Trophoblast cell (in vitro differentiated cells and primary cell): ENCODE results near the gene FCHSD2.

Source experiments
- DNase-seq, 2 donors: peaks; one replicate each; pipeline ENCODE4 v3.0.0-alpha.2; 2016
- H2AFZ ChIP-seq: 2 replicates; pipeline ENCODE4 v1.6.1; 2013; ENCODE audit warnings: low read length, moderate library complexity, mild to moderate bottlenecking; ENCODE audit not compliant: insufficient read depth, poor library complexity
- H2AK5ac ChIP-seq: 2 replicates; pipeline ENCODE4 v1.6.1; 2013; ENCODE audit warnings: mild to moderate bottlenecking, low read length
- H2BK120ac ChIP-seq: 2 replicates; pipeline ENCODE4 v1.6.1; 2013; ENCODE audit warnings: low read length, mild to moderate bottlenecking, moderate library complexity; ENCODE audit not compliant: insufficient read depth, poor library complexity
- H2BK12ac ChIP-seq: 2 replicates; pipeline ENCODE4 v1.6.1; 2013; ENCODE audit warnings: mild to moderate bottlenecking, low read length, moderate library complexity
- H2BK5ac ChIP-seq: 2 replicates; pipeline ENCODE4 v1.6.1; 2013; ENCODE audit warnings: low read length, low read depth, moderate library complexity, mild to moderate bottlenecking; ENCODE audit not compliant: poor library complexity
- H3K14ac ChIP-seq: 2 replicates; pipeline ENCODE4 v1.6.1; 2013; ENCODE audit warnings: mild to moderate bottlenecking, low read length
- H3K18ac ChIP-seq: 2 replicates; pipeline ENCODE4 v1.6.1; 2013; ENCODE audit warnings: mild to moderate bottlenecking, low read length
- H3K23ac ChIP-seq: 2 replicates; pipeline ENCODE4 v1.6.1; 2013; ENCODE audit warnings: low read length
- H3K27ac ChIP-seq: 2 replicates; pipeline ENCODE4 v1.5.1; 2013; ENCODE audit warnings: low read depth, mild to moderate bottlenecking, inconsistent platforms, low read length, moderate library complexity
- H3K27me3 ChIP-seq: 2 replicates; pipeline ENCODE4 v1.6.1; 2013; ENCODE audit warnings: inconsistent platforms, mild to moderate bottlenecking, low read length, moderate library complexity; ENCODE audit not compliant: insufficient read depth
- H3K36me3 ChIP-seq, 2 experiments: 1 replicate in 1 of 2; 2 replicates in 1 of 2; pipeline ENCODE4 v1.6.1; 2013; ENCODE audit warnings: low read length in 2 of 2, mild to moderate bottlenecking in 2 of 2, moderate library complexity in 1 of 2; ENCODE audit not compliant: insufficient read depth in 2 of 2, control insufficient read depth in 1 of 2
- H3K4ac ChIP-seq: 2 replicates; pipeline ENCODE4 v1.6.1; 2013; ENCODE audit warnings: low read depth, mild to moderate bottlenecking, low read length, moderate library complexity
- H3K4me1 ChIP-seq, 2 experiments: 1 replicate in 1 of 2; 2 replicates in 1 of 2; pipeline ENCODE4 v1.6.1; 2013; ENCODE audit warnings: low read length in 2 of 2, mild to moderate bottlenecking in 2 of 2, moderate library complexity in 1 of 2; ENCODE audit not compliant: insufficient read depth in 2 of 2, control insufficient read depth in 1 of 2
- H3K4me2 ChIP-seq: 2 replicates; pipeline ENCODE4 v1.6.1; 2013; ENCODE audit warnings: inconsistent platforms, mild to moderate bottlenecking, low read length, moderate library complexity
- H3K4me3 ChIP-seq: 2 replicates; pipeline ENCODE4 v1.5.1; 2013; ENCODE audit warnings: mild to moderate bottlenecking, low read depth, low read length, inconsistent platforms
- H3K79me1 ChIP-seq: one replicate; pipeline ENCODE4 v1.6.1; 2013; ENCODE audit warnings: low read length
- H3K79me2 ChIP-seq: 2 replicates; pipeline ENCODE4 v1.6.1; 2013; ENCODE audit warnings: low read length, mild to moderate bottlenecking; ENCODE audit not compliant: control insufficient read depth, insufficient read depth, poor library complexity
- H3K9ac ChIP-seq: 2 replicates; pipeline ENCODE4 v1.6.1; 2013; ENCODE audit warnings: mild to moderate bottlenecking, low read length
- H3K9me3 ChIP-seq: 2 replicates; pipeline ENCODE4 v1.6.1; 2013; ENCODE audit warnings: low read depth, mild to moderate bottlenecking, control low read depth, inconsistent platforms, low read length; ENCODE audit not compliant: insufficient read depth
- H4K12ac ChIP-seq: 2 replicates; pipeline ENCODE4 v1.6.1; 2013; ENCODE audit warnings: low read depth, mild to moderate bottlenecking, low read length, moderate library complexity
- H4K8ac ChIP-seq: 2 replicates; pipeline ENCODE4 v1.6.1; 2013; ENCODE audit warnings: low read depth, mild to moderate bottlenecking, low read length, moderate library complexity
- H4K91ac ChIP-seq: one replicate; pipeline ENCODE4 v1.6.1; 2013; ENCODE audit warnings: low read depth, mild to moderate bottlenecking, low read length, moderate library complexity
- WGBS: extraction: QIAGEN DNeasy Blood & Tissue Kit; methylation state at CpG from one replicate; pipeline ENCODE4 v1.1.7; 2013; ENCODE audit warnings: missing lambda C conversion rate; ENCODE audit not compliant: insufficient read length, insufficient coverage; ENCODE audit errors: extremely low coverage; 5-methylcytosine and 5-hydroxymethylcytosine counted together

Gene FCHSD2

GRCh38 chr11:72820439-72821139 lies 321.5 kb downstream of the FCHSD2 start:
- peak in 1 of 2 donors; percentile 42 for DNase-seq
- no peak overlapping the region for H3K4me2 ChIP-seq
- H2AK5ac ChIP-seq, result no peak overlapping the region
- no peaks in the 10 kb centered on the region for H3K79me2 ChIP-seq
- no peak overlapping the region for H2BK12ac ChIP-seq
- H3K23ac ChIP-seq, result no peak overlapping the region
- no peaks in the 10 kb centered on the region for H3K27me3 ChIP-seq
- no peak overlapping the region for H3K4ac ChIP-seq
- H3K36me3 ChIP-seq, result no peaks in the 10 kb centered on the region
- H3K9me3 ChIP-seq, result no peaks in the 10 kb centered on the region
- H4K12ac ChIP-seq, result no peak overlapping the region
- H2BK5ac ChIP-seq, result no peak overlapping the region
- no peak overlapping the region for H2BK120ac ChIP-seq
- H3K14ac ChIP-seq, result no peak overlapping the region
- WGBS, result no CpG with 5 or more reads among the region's 15 CpGs
- H4K91ac ChIP-seq, result no peak overlapping the region
- no peak overlapping the region for H3K18ac ChIP-seq
- H3K4me3 ChIP-seq, result no peak overlapping the region
- H3K4me1 ChIP-seq, result peaks cover 17 to 23% of the 10 kb centered on the region in 2 experiments
- peaks cover 2% of the 10 kb centered on the region for H3K79me1 ChIP-seq
- no peak overlapping the region for H2AFZ ChIP-seq
- H4K8ac ChIP-seq, result no peak overlapping the region
- no peak overlapping the region for H3K27ac ChIP-seq
- no peak overlapping the region for H3K9ac ChIP-seq

GRCh38 chr11:72818971-72819370 lies 323.1 kb downstream of the FCHSD2 start:
- H2AK5ac ChIP-seq, result no peak overlapping the region
- no peak overlapping the region for H4K8ac ChIP-seq
- no peak overlapping the region for H3K14ac ChIP-seq
- H3K27ac ChIP-seq, result no peak overlapping the region
- no peak overlapping the region for H4K12ac ChIP-seq
- H3K4me2 ChIP-seq, result no peak overlapping the region
- no peak overlapping the region for H3K18ac ChIP-seq
- no peak overlapping the region for H3K23ac ChIP-seq
- no peak overlapping the region for H2BK120ac ChIP-seq
- H3K79me2 ChIP-seq, result peaks cover 4% of the 10 kb centered on the region
- H2BK12ac ChIP-seq, result no peak overlapping the region
- no peak overlapping the region for H3K9ac ChIP-seq
- H2BK5ac ChIP-seq, result no peak overlapping the region
- DNase-seq, result no peak
- no peaks in the 10 kb centered on the region for H3K27me3 ChIP-seq
- no peaks in the 10 kb centered on the region for H3K9me3 ChIP-seq
- no peak overlapping the region for H3K4ac ChIP-seq
- no peak overlapping the region for H3K4me3 ChIP-seq
- H3K79me1 ChIP-seq, result peaks cover 8% of the 10 kb centered on the region
- no peak overlapping the region for H4K91ac ChIP-seq
- no peak overlapping the region for H2AFZ ChIP-seq
- no CpG with 5 or more reads among the region's 4 CpGs for WGBS
- no peaks in the 10 kb centered on the region for H3K36me3 ChIP-seq
- peaks cover 20 to 33% of the 10 kb centered on the region in 2 experiments for H3K4me1 ChIP-seq

- H3K4me3 ChIP-seq, result no peak overlapping the region
- no peak overlapping the region for H4K91ac ChIP-seq
- no peak overlapping the region for H2AK5ac ChIP-seq
- H3K4me2 ChIP-seq, result no peak overlapping the region
- no peak overlapping the region for H4K12ac ChIP-seq
- no peak overlapping the region for H3K18ac ChIP-seq
- no CpG with 5 or more reads among the region's 4 CpGs for WGBS
- DNase-seq, result no peak
- peaks cover 12% of the 10 kb centered on the region for H3K79me1 ChIP-seq
- no peak overlapping the region for H2BK12ac ChIP-seq
- peaks cover 4% of the 10 kb centered on the region for H3K79me2 ChIP-seq
- H3K23ac ChIP-seq, result no peak overlapping the region
- no peaks in the 10 kb centered on the region for H3K36me3 ChIP-seq
- no peak overlapping the region for H4K8ac ChIP-seq
- H2BK5ac ChIP-seq, result no peak overlapping the region
- no peak overlapping the region for H3K14ac ChIP-seq
- H3K27ac ChIP-seq, result no peak overlapping the region
- H3K27me3 ChIP-seq, result no peaks in the 10 kb centered on the region
- H3K9ac ChIP-seq, result no peak overlapping the region
- H2AFZ ChIP-seq, result no peak overlapping the region
- H2BK120ac ChIP-seq, result no peak overlapping the region
- no peak overlapping the region for H3K4ac ChIP-seq
- H3K9me3 ChIP-seq, result no peaks in the 10 kb centered on the region
- H3K4me1 ChIP-seq, result peaks cover 29 to 42% of the 10 kb centered on the region in 2 experiments
These were observed 324.2 kb downstream of the FCHSD2 start for GRCh38 chr11:72817966-72818365.

GRCh38 chr11:72816404-72816990 lies 325.6 kb downstream of the FCHSD2 start:
- H3K4me3 ChIP-seq, result no peak overlapping the region
- DNase-seq, result peak; percentile 67 to 70
- no peaks in the 10 kb centered on the region for H3K27me3 ChIP-seq
- H3K4me2 ChIP-seq, result no peak overlapping the region
- peak overlapping the region; percentile 51 for H3K9ac ChIP-seq
- no peak overlapping the region for H2AFZ ChIP-seq
- no peak overlapping the region for H3K14ac ChIP-seq
- H4K8ac ChIP-seq, result no peak overlapping the region
- peak overlapping the region; percentile 29 for H2AK5ac ChIP-seq
- no peak overlapping the region for H3K4ac ChIP-seq
- H3K9me3 ChIP-seq, result no peaks in the 10 kb centered on the region
- no peak overlapping the region for H4K12ac ChIP-seq
- no CpG with 5 or more reads among the region's 7 CpGs for WGBS
- H2BK5ac ChIP-seq, result no peak overlapping the region
- no peak overlapping the region for H2BK120ac ChIP-seq
- H3K4me1 ChIP-seq, result peaks cover 25 to 34% of the 10 kb centered on the region in 2 experiments
- H3K27ac ChIP-seq, result peak overlapping the region; percentile 37
- no peak overlapping the region for H4K91ac ChIP-seq
- no peak overlapping the region for H2BK12ac ChIP-seq
- peaks cover 4% of the 10 kb centered on the region for H3K79me2 ChIP-seq
- H3K36me3 ChIP-seq, result no peaks in the 10 kb centered on the region
- H3K79me1 ChIP-seq, result peaks cover 10% of the 10 kb centered on the region
- H3K18ac ChIP-seq, result no peak overlapping the region
- no peak overlapping the region for H3K23ac ChIP-seq
